Measurements from ENCODE around the gene TECTB.
A peak's percentile ranks its signal among the peaks of the same experiment; 100 is the strongest.

The TECTB gene

DNA sequence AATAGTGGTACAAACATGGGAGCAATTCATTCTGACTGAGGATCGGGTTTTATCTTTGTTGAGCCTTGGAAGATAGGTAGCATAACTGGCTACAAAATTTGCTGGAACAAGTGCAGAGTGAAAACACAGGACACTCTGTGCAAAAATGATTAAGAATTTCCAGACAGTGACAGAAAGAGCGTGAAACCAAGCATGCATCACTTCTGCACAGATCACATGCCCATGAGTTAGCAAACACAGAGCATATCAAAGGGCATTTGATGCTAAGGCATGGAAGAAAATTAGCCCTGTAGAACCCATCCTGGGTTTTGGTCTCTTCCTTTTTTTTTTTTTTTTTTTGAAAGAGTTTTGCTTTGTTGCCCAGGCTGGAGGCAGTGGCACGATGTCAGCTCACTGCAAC, 28.3 kb downstream of the TECTB start:
- no peak for DNase-seq

DNA sequence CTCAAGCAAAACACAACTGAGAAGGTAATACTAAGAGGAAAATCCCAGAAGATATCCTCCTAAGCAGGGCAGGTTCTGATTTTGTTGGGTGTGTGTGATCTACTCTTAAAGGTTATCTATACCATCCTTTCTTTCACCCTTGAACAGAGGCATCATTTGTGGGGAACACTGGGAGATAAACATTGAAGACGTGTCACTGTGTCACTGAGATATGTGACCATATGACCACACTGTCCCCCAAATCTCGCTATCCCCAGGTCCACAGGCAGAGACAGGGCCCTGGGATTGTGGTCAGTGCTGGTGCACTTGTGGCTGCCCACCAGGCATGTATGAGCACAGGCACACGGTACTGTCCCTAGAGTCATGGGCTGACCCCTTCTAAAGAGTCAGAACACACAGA, 30.0 kb downstream of the TECTB start:
- no peak for DNase-seq

DNA sequence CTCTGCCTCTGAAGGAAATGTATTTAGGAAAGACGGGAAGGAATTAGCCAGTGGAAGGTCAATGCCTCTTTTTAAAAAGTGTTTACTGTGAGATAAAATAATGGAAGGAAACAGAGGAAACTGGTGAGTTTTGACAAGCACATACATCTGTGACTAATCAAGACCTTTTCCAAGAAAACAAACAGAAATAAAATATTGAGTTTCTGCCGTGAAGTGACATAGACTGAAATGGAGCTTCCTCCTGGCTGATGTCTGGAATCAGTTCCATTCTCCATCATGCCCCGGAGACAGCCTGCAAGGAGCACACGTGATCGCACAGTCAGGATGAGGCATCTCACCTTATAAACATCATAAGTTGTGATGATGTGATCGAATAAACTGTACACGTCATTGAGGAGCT, 30.7 kb downstream of the TECTB start:
- DNase-seq: no peak

DNA sequence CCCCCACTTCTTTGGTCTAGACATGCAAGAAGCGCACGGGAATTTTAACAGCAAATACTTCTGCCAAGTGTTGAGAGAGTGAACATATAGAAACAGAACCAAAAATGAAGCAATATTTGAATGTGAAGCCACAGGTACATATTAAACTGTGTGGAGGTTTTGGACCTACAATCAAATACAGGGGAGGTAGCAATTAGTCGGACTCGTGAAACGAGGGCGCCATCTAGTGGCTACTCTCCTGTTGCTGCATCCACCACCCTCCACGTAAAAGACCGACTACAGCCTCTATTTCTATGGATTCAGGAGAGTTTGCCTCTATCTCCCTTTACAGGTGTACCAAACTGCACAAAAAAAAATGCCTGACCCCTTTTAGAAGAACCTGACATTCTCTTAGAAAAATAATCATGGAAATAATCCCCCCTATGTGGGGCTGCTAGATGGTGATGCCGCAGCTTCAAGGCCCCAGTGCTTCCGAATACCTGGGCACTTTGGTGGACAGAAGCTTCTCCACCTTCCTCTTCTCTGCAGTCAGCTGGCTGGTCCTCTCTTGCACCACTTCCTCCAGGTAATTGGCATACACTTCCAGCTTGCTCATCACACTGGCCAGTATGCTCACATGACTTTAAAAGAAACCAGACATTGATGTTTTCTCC, 31.7 kb downstream of the TECTB start:
- DNase-seq: peak; percentile 79

DNA sequence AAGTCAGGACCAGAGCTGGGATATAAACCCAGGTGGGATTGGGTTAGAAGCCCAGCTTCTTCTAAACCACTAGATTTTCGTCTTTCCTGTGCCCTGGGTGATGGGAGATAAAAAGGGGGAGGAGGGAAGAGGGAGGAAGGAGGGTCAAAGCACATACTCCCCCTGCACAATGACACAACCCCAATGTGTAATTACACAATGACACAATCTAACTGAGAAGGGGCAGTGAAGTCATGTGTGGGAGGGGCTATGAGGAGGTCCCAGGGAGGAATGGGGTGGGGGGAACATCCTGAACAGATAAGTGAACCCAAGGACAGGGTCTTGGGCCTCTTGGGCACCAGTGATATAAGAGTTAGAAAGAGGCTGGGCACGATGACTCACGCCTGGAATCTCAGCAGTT, 44.5 kb downstream of the TECTB start:
- no peak for DNase-seq

DNA sequence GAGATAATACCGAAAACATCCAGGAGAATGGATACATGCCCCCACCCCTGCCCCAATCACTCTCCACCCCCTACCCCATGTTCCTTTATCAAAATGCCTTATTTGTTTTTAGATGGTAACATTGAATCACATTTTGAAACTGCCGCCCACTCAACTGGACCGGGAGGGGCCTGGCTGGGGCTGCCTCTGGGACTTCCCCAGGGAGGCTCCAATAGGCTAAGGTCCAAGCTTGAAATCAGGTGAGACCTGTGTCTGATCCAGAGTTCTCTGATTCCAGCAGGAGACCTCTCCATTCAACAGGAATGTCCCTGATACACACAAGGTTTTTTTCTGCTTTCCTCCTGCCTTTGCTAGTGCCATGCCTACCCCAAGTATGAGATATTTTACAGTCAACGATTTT, 47.0 kb downstream of the TECTB start:
- no peak for DNase-seq

DNA sequence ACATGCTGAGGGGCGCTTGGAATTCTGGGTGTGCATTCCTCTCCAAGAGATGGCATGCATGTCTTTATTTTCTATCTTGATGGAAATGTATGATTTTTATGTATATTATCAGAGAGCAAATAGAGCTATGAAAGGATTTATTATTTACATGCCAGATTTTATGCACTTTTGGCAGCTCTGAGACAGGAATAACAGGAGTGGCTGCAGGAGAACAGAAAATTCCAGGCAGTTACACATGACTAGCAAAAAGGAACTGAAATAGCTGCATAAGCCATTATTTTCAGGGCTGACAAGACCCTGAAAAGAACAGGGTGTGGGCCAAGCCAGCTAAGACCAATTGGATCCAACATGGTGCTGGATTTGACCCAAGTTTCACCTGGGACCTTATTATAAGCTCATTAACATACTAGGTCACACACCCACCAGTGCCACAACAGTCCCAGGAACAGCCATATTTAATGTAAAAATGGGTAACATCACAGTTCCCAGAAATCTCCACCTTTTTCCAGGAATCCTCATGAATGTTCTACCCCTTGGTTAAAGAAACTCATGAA, 47.5 kb downstream of the TECTB start:
- no peak for DNase-seq

DNA sequence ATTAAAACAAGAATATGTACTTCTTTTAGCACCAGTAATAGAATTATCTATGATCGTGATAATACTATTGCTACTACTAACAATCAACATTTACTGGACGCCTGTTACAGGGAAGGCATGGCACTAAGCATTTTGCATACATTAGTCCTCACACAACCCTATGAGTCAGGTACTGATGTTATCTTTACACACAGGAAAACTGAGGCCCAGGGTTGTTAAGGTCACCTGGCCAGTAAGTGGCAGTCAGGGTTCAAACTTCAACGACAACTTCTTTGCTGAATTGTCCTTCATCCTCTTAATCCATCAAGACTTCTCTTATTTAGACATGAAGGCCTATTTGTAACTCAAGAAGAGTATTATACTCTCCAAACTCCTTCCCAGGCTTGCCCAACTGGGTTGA, 48.8 kb downstream of the TECTB start:
- no peak for DNase-seq

DNA sequence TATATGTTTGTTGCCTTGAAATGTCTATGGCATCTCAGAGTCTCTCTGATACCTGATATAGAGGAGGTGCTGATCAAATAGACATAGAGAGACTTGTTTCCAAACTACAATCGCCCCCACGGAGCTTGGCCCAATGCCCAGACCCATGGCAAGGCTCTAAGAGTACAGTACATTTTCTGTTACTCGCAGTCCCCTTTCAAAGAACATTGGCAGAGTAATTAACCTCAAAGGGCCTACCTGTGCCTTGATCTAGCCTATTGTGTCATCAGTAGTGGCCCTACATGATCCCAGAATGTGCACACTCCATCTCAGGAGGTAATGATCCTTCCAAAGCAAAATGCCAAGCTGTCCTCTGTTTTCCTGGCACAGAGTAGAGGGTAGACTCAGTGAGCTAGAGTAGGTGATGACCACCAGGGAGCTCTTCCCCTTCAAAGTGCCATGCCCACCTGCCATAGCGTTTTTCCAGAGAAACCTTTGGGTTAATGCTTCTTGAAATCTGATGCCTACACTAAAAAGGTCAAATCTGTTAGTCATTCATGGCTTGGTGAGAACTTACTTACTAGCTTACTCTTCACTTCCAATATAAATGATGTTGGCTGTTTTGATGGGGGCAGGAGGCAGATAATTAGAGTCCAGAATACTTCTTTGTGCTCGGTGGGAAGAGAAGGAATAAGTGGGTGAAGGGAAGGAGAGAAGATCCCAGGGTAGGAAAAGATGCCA, 49.5 kb downstream of the TECTB start:
- no peak for DNase-seq

DNA sequence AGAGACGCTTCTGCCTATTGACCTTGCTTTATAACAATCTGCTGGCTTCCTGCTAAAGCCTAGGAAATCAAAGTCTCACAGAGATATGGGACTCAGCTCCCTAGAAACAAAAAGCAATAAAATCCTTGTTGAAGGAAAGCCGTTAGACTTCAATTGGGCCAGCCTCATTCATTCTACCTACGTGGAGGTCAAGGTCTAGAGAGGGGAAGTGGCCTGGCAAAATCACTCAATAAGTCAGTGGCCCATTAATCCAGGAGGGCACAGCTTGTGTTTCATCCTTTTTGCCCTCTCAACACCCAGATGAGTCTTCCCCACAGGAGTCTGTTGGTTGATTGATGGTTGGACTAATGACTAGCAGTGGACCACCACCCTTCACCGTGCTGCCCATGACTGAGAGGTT, 50.3 kb downstream of the TECTB start:
- no peak for DNase-seq

DNA sequence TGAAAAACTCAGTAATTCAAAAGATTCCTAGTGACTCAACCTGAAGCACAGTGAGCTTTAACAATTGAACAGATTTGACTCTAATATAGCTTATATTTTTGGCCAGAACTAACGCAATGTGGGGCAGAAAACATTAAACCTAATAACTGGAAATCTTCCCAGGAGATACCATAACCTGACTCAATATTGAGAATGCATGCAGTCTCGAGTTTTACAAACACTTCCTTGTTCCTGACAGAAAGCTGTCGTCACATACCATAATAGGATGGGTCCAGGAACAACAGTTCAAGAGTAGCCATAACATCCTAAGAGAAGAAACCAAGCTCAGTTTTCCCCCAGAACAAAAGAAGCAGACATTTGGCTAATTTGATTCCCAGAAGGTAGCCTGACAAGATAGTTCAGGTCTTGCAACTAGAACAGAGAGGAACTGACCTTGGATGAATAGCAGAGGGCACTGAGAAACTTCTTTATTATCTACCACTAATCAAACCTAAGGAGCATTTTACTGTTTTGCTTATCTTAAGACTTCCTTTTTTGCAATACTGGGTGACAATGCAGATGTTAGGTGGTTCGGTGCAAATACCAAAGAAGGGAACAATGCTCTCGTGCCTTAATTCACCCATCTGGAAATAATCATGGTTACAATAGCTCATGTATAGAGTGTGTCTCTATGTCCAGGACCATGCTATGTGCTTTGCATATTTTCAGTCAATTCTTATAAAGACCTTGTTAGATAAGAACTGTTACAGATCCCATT, 52.1 kb downstream of the TECTB start:
- no peak for DNase-seq

DNA sequence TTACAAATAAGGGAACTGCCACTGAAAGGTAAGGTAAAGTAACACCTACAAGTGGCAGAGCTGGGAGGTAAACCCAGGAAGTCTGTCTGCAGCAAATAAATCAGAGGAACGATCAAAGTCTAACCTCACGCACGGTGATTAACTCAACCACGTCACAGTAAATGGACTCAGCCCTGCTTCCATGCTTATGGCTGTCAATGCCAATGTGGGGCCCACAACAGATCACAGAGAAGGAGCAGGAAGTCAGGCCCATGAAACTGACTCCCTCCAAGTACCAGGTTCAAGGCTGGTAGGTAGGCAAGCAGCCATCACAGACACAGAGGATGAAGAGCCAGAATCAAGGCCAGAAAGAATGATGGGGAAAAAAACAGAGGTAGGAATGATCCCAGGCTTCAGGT, 52.7 kb downstream of the TECTB start:
- DNase-seq: no peak

DNA sequence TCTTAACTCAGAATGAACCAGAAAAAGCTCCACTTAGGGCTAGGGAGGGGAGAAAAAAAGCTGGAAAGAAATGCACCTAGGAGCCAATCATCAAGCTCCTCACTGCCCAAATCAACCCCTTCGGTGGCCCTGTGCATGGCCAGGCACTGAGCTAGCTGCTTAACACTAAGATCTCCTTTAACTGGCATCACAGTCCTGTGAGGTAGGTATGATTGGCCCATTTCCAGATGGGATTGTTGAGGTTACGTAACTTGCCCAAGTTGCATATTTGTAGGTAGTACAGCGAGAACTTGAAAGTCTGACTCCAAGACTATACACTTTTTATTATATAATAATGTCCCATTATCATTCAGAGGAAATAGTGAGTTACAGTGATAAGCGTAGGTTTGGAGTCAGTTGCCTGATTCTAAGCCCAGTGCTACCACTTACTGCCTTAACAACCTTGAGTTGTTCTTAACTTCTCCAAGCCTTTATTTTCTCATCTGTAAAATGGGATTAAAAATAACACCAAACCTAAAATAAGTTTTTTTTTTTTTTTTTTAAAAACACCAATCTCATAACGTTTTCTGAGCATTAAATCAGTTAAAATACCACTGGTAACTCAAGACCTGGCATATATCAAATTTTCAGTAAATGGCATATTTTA, 53.5 kb downstream of the TECTB start:
- DNase-seq: no peak

DNA sequence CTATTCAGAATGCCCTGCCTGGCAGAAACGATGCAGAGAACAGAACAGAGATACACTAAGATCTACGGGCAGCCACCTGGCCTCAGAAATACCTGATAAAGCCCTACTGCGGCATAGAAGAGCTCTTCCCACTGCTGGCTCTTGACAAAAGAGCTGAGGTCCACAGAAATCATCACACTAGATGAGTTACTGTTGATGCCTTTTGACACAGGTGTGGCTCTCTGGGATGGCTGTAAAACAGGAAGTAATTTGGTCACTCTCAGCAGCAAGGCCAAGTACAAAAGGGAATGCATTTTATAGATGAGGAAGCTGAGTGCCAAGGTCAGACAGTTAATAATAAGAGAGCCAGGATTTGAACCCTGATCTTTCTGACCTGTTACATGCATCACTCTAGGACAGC, 55.8 kb downstream of the TECTB start:
- DNase-seq: no peak

DNA sequence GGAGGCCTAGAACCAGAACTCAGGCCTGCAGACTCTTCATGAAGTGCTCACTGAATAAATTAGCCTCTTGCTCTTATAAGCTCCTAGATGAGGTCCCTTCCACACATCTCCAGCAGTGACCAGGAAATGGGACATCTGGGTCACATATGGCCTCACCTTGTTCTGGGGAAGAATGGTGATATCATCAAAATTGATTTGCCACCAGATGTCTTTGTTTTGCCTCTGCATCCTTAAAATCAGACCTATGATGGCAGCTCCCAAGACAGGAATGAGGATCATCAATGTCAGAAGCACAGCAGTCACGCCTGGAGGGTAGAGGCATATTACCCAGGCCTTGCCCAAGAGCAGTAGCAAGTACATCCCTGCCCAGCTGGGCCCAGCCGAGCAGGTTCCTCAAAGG, 57.4 kb downstream of the TECTB start:
- DNase-seq: no peak

DNA sequence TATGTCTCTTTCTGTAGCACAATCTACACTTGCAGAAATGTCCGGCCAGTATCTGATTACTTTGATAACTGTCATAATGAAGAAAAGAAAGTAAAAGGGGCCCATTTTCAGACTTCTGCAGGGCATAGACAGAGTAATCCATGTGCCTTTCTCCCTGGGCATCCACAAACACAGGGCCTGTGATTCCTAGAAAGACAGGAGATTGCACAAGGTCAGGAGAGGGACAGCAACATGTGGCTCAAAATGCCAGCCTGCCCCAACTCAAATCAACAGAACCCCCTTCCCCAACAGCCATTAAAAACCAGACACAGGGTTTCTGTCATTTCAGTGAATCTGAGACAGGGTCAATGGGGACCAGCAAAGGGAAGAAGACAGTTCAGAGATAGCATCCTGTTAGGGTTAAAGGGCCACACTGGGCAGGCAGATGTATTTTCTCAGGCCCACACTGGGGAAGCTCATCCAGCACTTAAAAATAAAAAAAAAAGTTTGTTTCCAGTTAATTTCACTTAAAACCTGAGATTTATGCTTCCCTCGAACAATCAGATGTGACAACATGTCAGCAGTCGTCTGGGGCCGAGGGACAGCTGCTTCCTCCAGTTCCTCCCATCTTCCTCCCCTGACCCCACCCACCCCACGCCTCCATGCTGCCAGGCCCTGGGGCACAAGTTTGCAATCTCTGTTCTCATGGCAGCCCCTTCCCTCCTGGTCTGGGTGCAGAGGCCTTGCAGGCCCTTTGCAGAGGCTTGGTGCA, 60.0 kb downstream of the TECTB start:
- DNase-seq: no peak

DNA sequence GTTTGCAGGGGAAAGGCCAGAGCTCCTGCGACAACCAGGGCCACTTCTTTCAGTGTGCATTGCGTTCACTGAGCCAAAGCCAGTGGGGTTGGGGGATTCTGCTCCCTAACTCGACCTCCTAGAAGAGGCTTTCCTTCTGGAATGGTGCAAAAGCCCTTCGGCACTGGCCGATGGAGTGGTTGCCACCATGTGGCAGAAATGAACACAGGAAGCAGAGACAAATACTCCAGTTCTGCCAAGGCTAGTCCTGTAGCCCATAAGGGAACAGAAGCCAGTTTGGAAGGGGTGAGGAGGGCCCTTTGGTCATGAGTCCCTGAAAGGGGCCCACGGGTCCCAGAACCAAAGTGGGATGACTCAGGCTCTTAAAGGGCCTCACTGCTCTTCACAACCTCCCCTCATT, 61.1 kb downstream of the TECTB start:
- DNase-seq: no peak

DNA sequence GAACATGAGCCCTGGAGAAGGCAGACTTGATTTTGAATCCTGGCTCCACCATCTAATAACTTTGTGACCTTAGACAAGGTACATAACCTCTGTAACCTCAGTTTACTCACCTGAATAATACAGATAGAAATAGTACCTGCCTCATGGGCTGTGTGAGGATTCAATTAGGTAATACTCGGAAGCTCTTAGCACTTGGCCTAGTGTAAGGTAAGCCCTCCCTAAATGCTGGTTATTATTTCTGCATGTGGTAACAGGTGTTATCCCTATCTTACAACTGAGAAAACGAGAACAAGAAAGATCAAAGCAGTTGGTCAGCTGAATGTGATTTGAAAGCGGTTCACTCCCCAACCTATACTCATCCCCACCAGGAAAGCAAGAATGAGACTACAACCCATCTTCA, 62.0 kb downstream of the TECTB start:
- no peak for DNase-seq

DNA sequence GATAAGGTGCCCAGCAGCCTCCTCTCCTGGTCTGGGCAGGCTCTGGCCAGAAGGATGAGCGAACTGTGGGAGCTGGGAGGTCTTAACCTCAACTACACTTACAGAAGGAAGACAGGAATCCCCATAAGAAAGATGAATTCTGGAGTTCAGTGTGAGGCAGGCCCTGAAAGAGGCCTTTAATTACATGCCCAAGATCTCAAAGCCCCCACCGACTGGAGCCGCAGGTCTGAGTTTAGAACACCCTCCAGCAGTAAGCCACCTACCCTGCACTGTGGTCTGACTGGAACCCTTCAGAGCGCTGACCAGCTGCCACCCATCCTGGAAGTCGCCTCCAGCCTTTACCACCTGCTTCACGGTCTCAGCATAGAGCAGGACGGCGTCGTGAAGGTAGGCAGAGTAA, 62.5 kb downstream of the TECTB start:
- no peak for DNase-seq

DNA sequence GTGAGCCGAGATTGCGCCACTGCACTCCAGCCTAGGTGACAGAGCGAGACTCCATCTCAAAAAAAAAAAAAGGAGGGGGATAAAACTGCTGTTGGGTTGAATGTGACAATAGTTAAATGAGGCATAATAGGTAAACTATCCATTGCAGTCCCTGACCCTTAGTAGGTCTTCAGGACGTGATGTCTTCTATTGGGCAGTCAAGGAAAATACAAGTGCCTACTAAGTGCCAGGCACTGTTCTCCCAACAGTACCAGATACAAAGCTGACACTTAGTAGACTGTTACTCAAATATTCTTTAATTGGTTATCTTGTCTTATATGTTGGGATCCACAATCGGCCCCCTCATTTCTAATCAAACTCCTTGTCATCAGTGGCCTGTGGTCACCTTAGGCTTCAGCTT, 63.6 kb downstream of the TECTB start:
- no peak for DNase-seq

DNA sequence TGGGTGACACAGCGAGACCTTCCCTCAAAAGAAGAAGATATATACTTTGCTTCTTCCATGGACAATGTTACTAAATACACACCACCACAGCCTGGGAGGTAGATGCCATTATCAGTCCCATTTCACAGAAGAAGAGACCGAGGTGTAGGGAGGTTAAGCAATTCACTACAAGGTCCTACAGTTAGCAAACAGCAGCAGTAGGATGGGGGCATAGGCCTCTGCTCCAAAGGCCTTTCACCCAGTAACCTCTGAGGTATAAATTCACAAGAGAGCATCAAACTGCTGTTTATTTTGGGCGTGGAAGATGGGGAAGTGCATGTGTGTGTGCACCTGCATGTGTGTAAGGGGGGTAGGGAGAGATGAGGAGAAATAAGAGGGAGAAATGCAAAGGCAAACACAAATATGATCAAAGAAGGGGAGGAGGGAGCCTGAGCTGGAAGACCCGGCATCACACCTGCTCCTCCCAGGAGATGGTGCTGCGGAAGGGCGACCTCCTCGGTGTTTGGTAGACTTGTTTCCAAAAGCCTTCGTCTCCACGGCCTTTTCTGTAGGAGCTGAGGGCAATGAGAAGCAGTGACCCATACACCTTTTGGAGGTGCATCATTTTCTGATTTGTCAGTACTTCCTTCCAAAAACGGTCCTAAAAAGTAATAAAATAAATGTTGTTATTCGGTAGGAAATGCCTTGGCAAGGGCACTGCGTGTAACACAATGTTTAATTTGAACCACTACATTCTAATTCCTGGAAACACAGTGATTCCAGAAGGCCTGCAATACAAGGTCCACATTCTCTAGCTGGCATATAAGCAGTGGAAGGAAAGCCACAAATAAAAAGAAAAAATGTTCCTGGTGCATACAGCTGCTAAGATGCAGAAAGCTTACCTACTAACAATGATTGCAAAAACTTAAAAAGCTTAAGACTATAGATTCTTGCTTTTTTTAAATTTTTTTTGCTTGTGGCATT, 64.8 kb downstream of the TECTB start:
- no peak for DNase-seq
